IMR-90 (cell line): ENCODE results near the gene KIAA0825. TPM values are rescaled to one million over a fixed set of nuclear protein-coding genes. Genes with fewer than 3 reads are reported as not detected.

Experiments
- ATAC-seq: fragments of 200-7000 bp; cut with Tn5 transposase; 2 replicates; pipeline ENCODE4 v1.9.1; 2020; ENCODE audit warnings: low read depth, mild to moderate bottlenecking, moderate library complexity
- BruUV-seq: library from RNA; stranded (reverse); fragments of 400-500 nt; replicated peaks from 2 replicates; lab custom pipeline; 2021; lab: Mats Ljungman, UMichigan
- CTCF ChIA-PET: fragments of 300-600 bp; formaldehyde crosslinking; extraction: SDS; loops from one replicate; lab custom pipeline; 2021; ENCODE audit warnings: antibody characterized with exemption; lab: Yijun Ruan, JAX
- POLR2A ChIA-PET: fragments of 300-600 bp; sonication (Branson Sonifier 250); formaldehyde crosslinking; loops from one replicate; lab custom pipeline; 2022; ENCODE audit warnings: antibody characterized with exemption; ENCODE audit not compliant: unreplicated experiment; lab: Charles Lee
- DNase-seq: peaks from one replicate; pipeline ENCODE4 v3.0.0; 2013
- H2AFZ ChIP-seq: replicated peaks from 2 replicates; pipeline ENCODE3; 2013; ENCODE audit warnings: low read length, mild to moderate bottlenecking; ENCODE audit not compliant: poor library complexity
- H2AK5ac ChIP-seq: 2 replicates; pipeline ENCODE4 v1.6.1; 2013; ENCODE audit warnings: low read depth, low read length, inconsistent platforms
- H2AK9ac ChIP-seq: replicated peaks from 2 replicates; pipeline ENCODE3; 2013; ENCODE audit warnings: mild to moderate bottlenecking, low read depth, low read length, moderate library complexity; ENCODE audit not compliant: poor library complexity
- H2BK120ac ChIP-seq: 2 replicates; pipeline ENCODE4 v1.6.1; 2013; ENCODE audit warnings: low read depth, low read length, inconsistent platforms
- H2BK15ac ChIP-seq: 3 replicates; pipeline ENCODE4 v1.6.1; 2013; ENCODE audit warnings: low read depth, low read length, inconsistent platforms
- H2BK20ac ChIP-seq: 2 replicates; pipeline ENCODE4 v1.6.1; 2013; ENCODE audit warnings: low read depth, mild to moderate bottlenecking, inconsistent platforms, low read length, moderate library complexity
- H2BK5ac ChIP-seq: 2 replicates; pipeline ENCODE4 v1.6.1; 2013; ENCODE audit warnings: mild to moderate bottlenecking, low read depth, low read length, inconsistent platforms; ENCODE audit not compliant: poor library complexity, severe bottlenecking
- H3K14ac ChIP-seq: replicated peaks from 2 replicates; pipeline ENCODE4 v1.6.1; 2013; ENCODE audit warnings: low read depth, low read length, inconsistent platforms
- H3K18ac ChIP-seq: 2 replicates; pipeline ENCODE4 v1.6.1; 2013; ENCODE audit warnings: low read depth, low read length, control low read depth
- H3K23ac ChIP-seq: 2 replicates; pipeline ENCODE4 v1.6.1; 2013; ENCODE audit warnings: low read depth, low read length, inconsistent platforms
- H3K27ac ChIP-seq: 2 replicates; pipeline ENCODE4 v1.5.1; 2013; ENCODE audit warnings: mild to moderate bottlenecking, control low read depth, low read length; ENCODE audit not compliant: insufficient read depth
- H3K27me3 ChIP-seq: 2 replicates; pipeline ENCODE4 v1.6.1; 2013; ENCODE audit warnings: low read length; ENCODE audit not compliant: control insufficient read depth, insufficient read depth
- H3K36me3 ChIP-seq: 2 replicates; pipeline ENCODE4 v1.6.1; 2013; ENCODE audit warnings: low read length, mixed read lengths; ENCODE audit not compliant: control insufficient read depth, insufficient read depth
- H3K4ac ChIP-seq: 2 replicates; pipeline ENCODE4 v1.6.1; 2013; ENCODE audit warnings: low read depth, low read length, inconsistent platforms
- H3K4me1 ChIP-seq: 2 replicates; pipeline ENCODE4 v1.6.1; 2013; ENCODE audit warnings: low read length, mixed read lengths; ENCODE audit not compliant: control insufficient read depth, insufficient read depth
- H3K4me2 ChIP-seq: 2 replicates; pipeline ENCODE4 v1.6.1; 2013; ENCODE audit warnings: low read depth, mild to moderate bottlenecking, control low read depth, low read length, moderate library complexity
- H3K4me3 ChIP-seq: 2 replicates; pipeline ENCODE4 v1.5.1; 2013; ENCODE audit warnings: low read depth, mild to moderate bottlenecking, control low read depth, low read length, moderate library complexity; ENCODE audit not compliant: insufficient read depth
- H3K56ac ChIP-seq: 2 replicates; pipeline ENCODE4 v1.6.1; 2013; ENCODE audit warnings: low read length, inconsistent platforms; ENCODE audit not compliant: insufficient read depth; ENCODE audit errors: extremely low read depth
- H3K79me1 ChIP-seq, 2 experiments: 2 replicates each; pipeline ENCODE4 v1.6.1; 2013; ENCODE audit warnings: low read length in 2 of 2, inconsistent platforms in 1 of 2, low read depth in 1 of 2
- H3K9ac ChIP-seq: 2 replicates; pipeline ENCODE4 v1.6.1; 2013; ENCODE audit warnings: low read depth, low read length, control low read depth
- H3K9me1 ChIP-seq: 2 replicates; pipeline ENCODE4 v1.6.1; 2013; ENCODE audit warnings: low read length, inconsistent platforms; ENCODE audit not compliant: insufficient read depth
- H3K9me3 ChIP-seq: 2 replicates; pipeline ENCODE4 v1.6.1; 2013; ENCODE audit warnings: low read length; ENCODE audit not compliant: control insufficient read depth, insufficient read depth
- H4K20me1 ChIP-seq: 2 replicates; pipeline ENCODE4 v1.6.1; 2013; ENCODE audit warnings: low read length, inconsistent platforms; ENCODE audit not compliant: insufficient read depth
- H4K5ac ChIP-seq: 2 replicates; pipeline ENCODE4 v1.6.1; 2013; ENCODE audit warnings: mild to moderate bottlenecking, low read depth, low read length, control low read depth
- H4K8ac ChIP-seq, 2 experiments: 2 replicates each; pipeline ENCODE4 v1.6.1; 2013; ENCODE audit warnings: low read depth in 2 of 2, low read length in 2 of 2, control low read depth in 1 of 2, inconsistent platforms in 1 of 2
- H4K91ac ChIP-seq: 2 replicates; pipeline ENCODE4 v1.6.1; 2013; ENCODE audit warnings: low read depth, low read length, inconsistent platforms; ENCODE audit not compliant: insufficient read depth
- BHLHE40 ChIP-seq: fragments of 150-350 bp; IDR thresholded peaks from 2 replicates; pipeline ENCODE4 v1.6.1; 2016; ENCODE audit warnings: mild to moderate bottlenecking, low read depth, low read length
- FOS ChIP-seq: fragments of 150-350 bp; IDR thresholded peaks from 2 replicates; pipeline ENCODE4 v1.6.1; 2016; ENCODE audit warnings: low read depth, low read length
- MAFK ChIP-seq: IDR thresholded peaks from 2 replicates; pipeline ENCODE4 v1.6.1; 2012; ENCODE audit warnings: low read depth, low read length, improper control_type of control experiment
- MAZ ChIP-seq: IDR thresholded peaks from 2 replicates; pipeline ENCODE4 v1.6.1; 2012; ENCODE audit warnings: low read depth, mild to moderate bottlenecking, low read length, improper control_type of control experiment, moderate library complexity, borderline replicate concordance
- MXI1 ChIP-seq: IDR thresholded peaks from 2 replicates; pipeline ENCODE4 v1.6.1; 2012; ENCODE audit warnings: low read depth, mild to moderate bottlenecking, low read length, moderate library complexity, borderline replicate concordance
- NFE2L2 ChIP-seq: fragments of 150-350 bp; IDR thresholded peaks from 2 replicates; pipeline ENCODE4 v1.6.1; 2016; ENCODE audit warnings: low read depth, mild to moderate bottlenecking, low read length
- RCOR1 ChIP-seq: IDR thresholded peaks from 2 replicates; pipeline ENCODE4 v1.6.1; 2012; ENCODE audit warnings: mild to moderate bottlenecking, low read length, improper control_type of control experiment; ENCODE audit not compliant: insufficient replicate concordance
- SMC3 ChIP-seq: fragments of 150-350 bp; IDR thresholded peaks from 2 replicates; pipeline ENCODE4 v1.6.1; 2016; ENCODE audit warnings: low read depth, mild to moderate bottlenecking, antibody characterized with exemption, low read length, moderate library complexity
- WGBS, 2 experiments: methylation state at CpG; one replicate each; pipeline versions ENCODE4 v1.1.5 to v1.1.7; 2013; ENCODE audit warnings: missing lambda C conversion rate in 2 of 2; ENCODE audit not compliant: insufficient read length in 1 of 2; ENCODE audit errors: extremely low coverage in 2 of 2; 5-methylcytosine and 5-hydroxymethylcytosine counted together
- dilution Hi-C: fragments of 300-500 bp; cut with HindIII; formaldehyde crosslinking; loops from one replicate; pipeline ENCODE4 v1.14.3; 2018; ENCODE audit warnings: low sequenced_read_pairs; ENCODE audit not compliant: unreplicated experiment
- in situ Hi-C: fragments of 300-500 bp; cut with MboI; formaldehyde crosslinking; loops from 3 replicates; pipeline ENCODE4 v1.14.3; 2019; ENCODE audit warnings: low sequenced_read_pairs, inconsistent platforms, mixed read lengths
- intact Hi-C: fragments of 100-400 bp; cut with micrococcal nuclease; formaldehyde crosslinking; loops from 2 replicates; pipeline ENCODE4 v1.10.0; 2022
- polyA plus RNA-seq, 3 experiments: library from polyadenylated mRNA; depleted of rRNA; stranded (reverse); fragments of >200 nt; gene quantifications; 2 replicates each; pipeline ENCODE4 v1.2.3, GENCODE V29; 2012; ENCODE audit warnings: low replicate concordance in 1 of 3
- total RNA-seq: library from RNA; depleted of rRNA; stranded (reverse); fragments of >200 nt; gene quantifications from 2 replicates; pipeline ENCODE4 v1.2.3, GENCODE V29; 2012
- TF ChIP-seq, protein P1 (sequence below): fragments of 150-350 bp; IDR thresholded peaks from 2 replicates; pipeline ENCODE4 v1.6.1; 2016; ENCODE audit warnings: low read depth, mild to moderate bottlenecking, low read length, moderate library complexity, borderline replicate concordance
- TF ChIP-seq, protein P2 (sequence below): fragments of 150-350 bp; IDR thresholded peaks from 2 replicates; pipeline ENCODE4 v1.6.1; 2017; ENCODE audit warnings: mild to moderate bottlenecking, antibody characterized with exemption, low read length, low read depth

Gene KIAA0825
- total and polyA plus RNA-seq, 2 of the 4 experiments (the other 2 are of a cell fraction), result 0.46 to 1.8 TPM

DNA sequence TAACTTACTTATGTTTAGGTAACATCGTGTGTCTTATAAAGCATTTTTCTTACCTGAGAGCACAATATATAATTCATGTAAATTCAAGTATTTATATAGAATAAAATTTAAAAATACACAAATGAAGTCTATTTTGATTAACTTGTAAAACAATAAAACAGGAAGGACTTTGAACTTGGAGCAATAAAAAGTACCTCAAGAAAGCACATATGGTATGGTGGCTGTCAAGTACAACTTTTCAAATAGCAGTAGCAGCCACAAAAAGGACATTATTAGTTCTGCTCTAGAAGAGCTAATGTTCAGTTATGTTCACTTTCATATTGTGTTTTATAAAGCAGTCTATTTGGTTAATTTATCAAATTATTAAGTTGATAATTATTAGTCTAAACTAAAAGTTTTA lies 31.5 kb upstream of the KIAA0825 start:
- no peak overlapping the region for H3K4me3 ChIP-seq
- no peaks in the 10 kb centered on the region for H3K9me1 ChIP-seq
- ChIA-PET POLR2A (no interaction called here), CTCF (interaction anchor here (0.6 kb wide), 1 partner anchor 788 kb away, joined by 6 read pairs; no protein-coding TSS in a partner anchor)
- in situ Hi-C loops, result no loop called here
- no peaks in the 10 kb centered on the region for H3K4me1 ChIP-seq
- no peak overlapping the region for H2BK15ac ChIP-seq
- H2AFZ ChIP-seq, result no peak overlapping the region
- no peak for TF ChIP-seq NFE2L2
- no peak for TF ChIP-seq FOS
- no peak for TF ChIP-seq SMC3
- TF ChIP-seq, protein P1, sequence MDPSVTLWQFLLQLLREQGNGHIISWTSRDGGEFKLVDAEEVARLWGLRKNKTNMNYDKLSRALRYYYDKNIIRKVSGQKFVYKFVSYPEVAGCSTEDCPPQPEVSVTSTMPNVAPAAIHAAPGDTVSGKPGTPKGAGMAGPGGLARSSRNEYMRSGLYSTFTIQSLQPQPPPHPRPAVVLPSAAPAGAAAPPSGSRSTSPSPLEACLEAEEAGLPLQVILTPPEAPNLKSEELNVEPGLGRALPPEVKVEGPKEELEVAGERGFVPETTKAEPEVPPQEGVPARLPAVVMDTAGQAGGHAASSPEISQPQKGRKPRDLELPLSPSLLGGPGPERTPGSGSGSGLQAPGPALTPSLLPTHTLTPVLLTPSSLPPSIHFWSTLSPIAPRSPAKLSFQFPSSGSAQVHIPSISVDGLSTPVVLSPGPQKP, result no peak
- no peak for TF ChIP-seq BHLHE40
- no peak for TF ChIP-seq MAZ
- TF ChIP-seq, protein P2, sequence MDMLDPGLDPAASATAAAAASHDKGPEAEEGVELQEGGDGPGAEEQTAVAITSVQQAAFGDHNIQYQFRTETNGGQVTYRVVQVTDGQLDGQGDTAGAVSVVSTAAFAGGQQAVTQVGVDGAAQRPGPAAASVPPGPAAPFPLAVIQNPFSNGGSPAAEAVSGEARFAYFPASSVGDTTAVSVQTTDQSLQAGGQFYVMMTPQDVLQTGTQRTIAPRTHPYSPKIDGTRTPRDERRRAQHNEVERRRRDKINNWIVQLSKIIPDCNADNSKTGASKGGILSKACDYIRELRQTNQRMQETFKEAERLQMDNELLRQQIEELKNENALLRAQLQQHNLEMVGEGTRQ, result no peak
- no peak for TF ChIP-seq RCOR1
- TF ChIP-seq MXI1, result no peak
- TF ChIP-seq MAFK, result no peak
- no peak overlapping the region for H3K9ac ChIP-seq
- no peaks in the 10 kb centered on the region for H3K9me3 ChIP-seq
- no peak overlapping the region for H2BK20ac ChIP-seq
- DNase-seq, result no peak
- intact Hi-C loops, result no loop called here
- no peak overlapping the region for H2AK9ac ChIP-seq
- H3K27ac ChIP-seq, result no peak overlapping the region
- peaks cover 2% of the 10 kb centered on the region; the same call in 1 of the 2 replicates for H3K36me3 ChIP-seq
- H3K23ac ChIP-seq, result no peak overlapping the region
- H4K5ac ChIP-seq, result no peak overlapping the region
- BruUV-seq, result no TSS peak
- H4K91ac ChIP-seq, result no peak overlapping the region
- no peak overlapping the region for H3K4ac ChIP-seq
- H2BK5ac ChIP-seq, result no peak overlapping the region
- H3K14ac ChIP-seq, result no peak overlapping the region
- no peak overlapping the region for H2AK5ac ChIP-seq
- H3K79me1 ChIP-seq, result no peaks in the 10 kb centered on the region
- H3K56ac ChIP-seq, result no peak overlapping the region
- no peak overlapping the region for H4K8ac ChIP-seq
- dilution Hi-C loops, result no loop called here
- no peak overlapping the region for H2BK120ac ChIP-seq
- no CpG with 5 or more reads among the region's 1 CpG for WGBS, 2 experiments
- no peaks in the 10 kb centered on the region for H4K20me1 ChIP-seq
- no peak overlapping the region for H3K4me2 ChIP-seq
- H3K27me3 ChIP-seq, result no peaks in the 10 kb centered on the region
- ATAC-seq, result no peak
- H3K18ac ChIP-seq, result no peak overlapping the region
